ENCODE data around the gene TSPAN14.

DNA sequence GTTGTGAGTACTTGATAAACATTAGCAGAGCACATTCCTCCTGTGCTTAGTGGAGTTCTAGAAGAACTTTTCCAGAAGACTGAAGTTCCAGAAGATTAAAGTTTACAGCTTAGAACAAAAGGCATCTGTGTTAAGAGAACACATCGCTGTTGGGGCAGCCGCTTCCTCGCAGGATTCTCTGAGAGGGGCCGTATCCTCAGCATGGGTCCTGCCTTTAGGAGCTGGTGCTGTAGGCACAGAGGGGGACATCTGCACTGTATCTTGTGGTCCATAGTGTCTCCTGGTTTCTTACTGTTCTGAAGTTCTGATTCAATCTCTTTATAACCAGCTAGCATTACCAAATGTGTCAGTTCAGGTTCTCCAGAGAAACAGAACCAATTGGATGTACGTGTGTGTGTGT lies 99.9 kb downstream of the TSPAN14 start:
- TF ChIP-seq, protein P1, sequence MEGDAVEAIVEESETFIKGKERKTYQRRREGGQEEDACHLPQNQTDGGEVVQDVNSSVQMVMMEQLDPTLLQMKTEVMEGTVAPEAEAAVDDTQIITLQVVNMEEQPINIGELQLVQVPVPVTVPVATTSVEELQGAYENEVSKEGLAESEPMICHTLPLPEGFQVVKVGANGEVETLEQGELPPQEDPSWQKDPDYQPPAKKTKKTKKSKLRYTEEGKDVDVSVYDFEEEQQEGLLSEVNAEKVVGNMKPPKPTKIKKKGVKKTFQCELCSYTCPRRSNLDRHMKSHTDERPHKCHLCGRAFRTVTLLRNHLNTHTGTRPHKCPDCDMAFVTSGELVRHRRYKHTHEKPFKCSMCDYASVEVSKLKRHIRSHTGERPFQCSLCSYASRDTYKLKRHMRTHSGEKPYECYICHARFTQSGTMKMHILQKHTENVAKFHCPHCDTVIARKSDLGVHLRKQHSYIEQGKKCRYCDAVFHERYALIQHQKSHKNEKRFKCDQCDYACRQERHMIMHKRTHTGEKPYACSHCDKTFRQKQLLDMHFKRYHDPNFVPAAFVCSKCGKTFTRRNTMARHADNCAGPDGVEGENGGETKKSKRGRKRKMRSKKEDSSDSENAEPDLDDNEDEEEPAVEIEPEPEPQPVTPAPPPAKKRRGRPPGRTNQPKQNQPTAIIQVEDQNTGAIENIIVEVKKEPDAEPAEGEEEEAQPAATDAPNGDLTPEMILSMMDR (conservative IDR thresholded peaks at IDR 0.05; ENCODE audit: low read depth in 2 of 2): no peak
- TF ChIP-seq EZH2 (IDR thresholded peaks at IDR 0.05; ENCODE audit: low read depth, unreplicated experiment) (no peak), ZNF114 (CRISPR knock-in tag; IDR thresholded peaks at IDR 0.05) (no peak), EZH2phosphoT487 (IDR thresholded peaks at IDR 0.05; ENCODE audit: unreplicated experiment) (no peak), CREB1 (CRISPR knock-in tag; IDR thresholded peaks at IDR 0.05; ENCODE audit: low read depth) (no peak), POLR2AphosphoS5 (IDR thresholded peaks at IDR 0.05; ENCODE audit: low read depth) (no peak)
- TF ChIP-seq, protein P2, sequence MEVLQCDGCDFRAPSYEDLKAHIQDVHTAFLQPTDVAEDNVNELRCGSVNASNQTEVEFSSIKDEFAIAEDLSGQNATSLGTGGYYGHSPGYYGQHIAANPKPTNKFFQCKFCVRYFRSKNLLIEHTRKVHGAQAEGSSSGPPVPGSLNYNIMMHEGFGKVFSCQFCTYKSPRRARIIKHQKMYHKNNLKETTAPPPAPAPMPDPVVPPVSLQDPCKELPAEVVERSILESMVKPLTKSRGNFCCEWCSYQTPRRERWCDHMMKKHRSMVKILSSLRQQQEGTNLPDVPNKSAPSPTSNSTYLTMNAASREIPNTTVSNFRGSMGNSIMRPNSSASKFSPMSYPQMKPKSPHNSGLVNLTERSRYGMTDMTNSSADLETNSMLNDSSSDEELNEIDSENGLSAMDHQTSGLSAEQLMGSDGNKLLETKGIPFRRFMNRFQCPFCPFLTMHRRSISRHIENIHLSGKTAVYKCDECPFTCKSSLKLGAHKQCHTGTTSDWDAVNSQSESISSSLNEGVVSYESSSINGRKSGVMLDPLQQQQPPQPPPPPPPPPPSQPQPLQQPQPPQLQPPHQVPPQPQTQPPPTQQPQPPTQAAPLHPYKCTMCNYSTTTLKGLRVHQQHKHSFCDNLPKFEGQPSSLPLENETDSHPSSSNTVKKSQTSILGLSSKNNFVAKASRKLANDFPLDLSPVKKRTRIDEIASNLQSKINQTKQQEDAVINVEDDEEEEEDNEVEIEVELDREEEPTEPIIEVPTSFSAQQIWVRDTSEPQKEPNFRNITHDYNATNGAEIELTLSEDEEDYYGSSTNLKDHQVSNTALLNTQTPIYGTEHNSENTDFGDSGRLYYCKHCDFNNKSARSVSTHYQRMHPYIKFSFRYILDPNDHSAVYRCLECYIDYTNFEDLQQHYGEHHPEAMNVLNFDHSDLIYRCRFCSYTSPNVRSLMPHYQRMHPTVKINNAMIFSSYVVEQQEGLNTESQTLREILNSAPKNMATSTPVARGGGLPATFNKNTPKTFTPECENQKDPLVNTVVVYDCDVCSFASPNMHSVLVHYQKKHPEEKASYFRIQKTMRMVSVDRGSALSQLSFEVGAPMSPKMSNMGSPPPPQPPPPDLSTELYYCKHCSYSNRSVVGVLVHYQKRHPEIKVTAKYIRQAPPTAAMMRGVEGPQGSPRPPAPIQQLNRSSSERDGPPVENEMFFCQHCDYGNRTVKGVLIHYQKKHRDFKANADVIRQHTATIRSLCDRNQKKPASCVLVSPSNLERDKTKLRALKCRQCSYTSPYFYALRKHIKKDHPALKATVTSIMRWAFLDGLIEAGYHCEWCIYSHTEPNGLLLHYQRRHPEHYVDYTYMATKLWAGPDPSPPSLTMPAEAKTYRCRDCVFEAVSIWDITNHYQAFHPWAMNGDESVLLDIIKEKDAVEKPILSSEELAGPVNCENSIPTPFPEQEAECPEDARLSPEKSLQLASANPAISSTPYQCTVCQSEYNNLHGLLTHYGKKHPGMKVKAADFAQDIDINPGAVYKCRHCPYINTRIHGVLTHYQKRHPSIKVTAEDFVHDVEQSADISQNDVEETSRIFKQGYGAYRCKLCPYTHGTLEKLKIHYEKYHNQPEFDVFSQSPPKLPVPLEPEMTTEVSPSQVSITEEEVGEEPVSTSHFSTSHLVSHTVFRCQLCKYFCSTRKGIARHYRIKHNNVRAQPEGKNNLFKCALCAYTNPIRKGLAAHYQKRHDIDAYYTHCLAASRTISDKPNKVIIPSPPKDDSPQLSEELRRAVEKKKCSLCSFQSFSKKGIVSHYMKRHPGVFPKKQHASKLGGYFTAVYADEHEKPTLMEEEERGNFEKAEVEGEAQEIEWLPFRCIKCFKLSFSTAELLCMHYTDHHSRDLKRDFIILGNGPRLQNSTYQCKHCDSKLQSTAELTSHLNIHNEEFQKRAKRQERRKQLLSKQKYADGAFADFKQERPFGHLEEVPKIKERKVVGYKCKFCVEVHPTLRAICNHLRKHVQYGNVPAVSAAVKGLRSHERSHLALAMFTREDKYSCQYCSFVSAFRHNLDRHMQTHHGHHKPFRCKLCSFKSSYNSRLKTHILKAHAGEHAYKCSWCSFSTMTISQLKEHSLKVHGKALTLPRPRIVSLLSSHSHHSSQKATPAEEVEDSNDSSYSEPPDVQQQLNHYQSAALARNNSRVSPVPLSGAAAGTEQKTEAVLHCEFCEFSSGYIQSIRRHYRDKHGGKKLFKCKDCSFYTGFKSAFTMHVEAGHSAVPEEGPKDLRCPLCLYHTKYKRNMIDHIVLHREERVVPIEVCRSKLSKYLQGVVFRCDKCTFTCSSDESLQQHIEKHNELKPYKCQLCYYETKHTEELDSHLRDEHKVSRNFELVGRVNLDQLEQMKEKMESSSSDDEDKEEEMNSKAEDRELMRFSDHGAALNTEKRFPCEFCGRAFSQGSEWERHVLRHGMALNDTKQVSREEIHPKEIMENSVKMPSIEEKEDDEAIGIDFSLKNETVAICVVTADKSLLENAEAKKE (CRISPR knock-in tag; IDR thresholded peaks at IDR 0.05): no peak

Data from GM23338 (cell line).